GM23338 (cell line): ENCODE measurements around the gene IFI35. TPM values are rescaled to one million over a fixed set of nuclear protein-coding genes. Genes with fewer than 3 reads are reported as not detected.

ENCODE experiments used
- ATAC-seq: fragments of 200-7000 bp; cut with Tn5 transposase; 3 replicates; pipeline ENCODE4 v1.9.1; 2020
- DNase-seq: peaks from one replicate; pipeline ENCODE4 v3.0.0-alpha.2; 2015; ENCODE audit warnings: low spot score
- H2AFZ ChIP-seq: fragments of 200-600 bp; sonication (generic); 2 replicates; pipeline ENCODE4 v1.8.0; 2016; ENCODE audit warnings: antibody characterized with exemption, mild to moderate bottlenecking, moderate library complexity
- H3F3A ChIP-seq: fragments of 200-600 bp; sonication (generic); replicated peaks from 2 replicates; pipeline ENCODE4 v1.8.0; 2017; ENCODE audit warnings: antibody characterized with exemption, mixed run types, low read depth
- H3K27ac ChIP-seq: fragments of 200-600 bp; sonication (generic); 2 replicates; pipeline ENCODE4 v1.6.1; 2016; ENCODE audit warnings: low read depth
- H3K27me3 ChIP-seq: fragments of 200-600 bp; sonication (generic); 2 replicates; pipeline ENCODE4 v1.8.0; 2016; ENCODE audit warnings: mild to moderate bottlenecking, mixed run types, moderate library complexity; ENCODE audit not compliant: insufficient read depth
- H3K36me3 ChIP-seq: fragments of 200-600 bp; sonication (generic); 2 replicates; pipeline ENCODE4 v1.8.0; 2016; ENCODE audit warnings: mild to moderate bottlenecking; ENCODE audit not compliant: insufficient read depth
- H3K4me1 ChIP-seq: fragments of 200-600 bp; sonication (generic); 2 replicates; pipeline ENCODE4 v1.8.0; 2016; ENCODE audit warnings: mild to moderate bottlenecking, moderate library complexity; ENCODE audit not compliant: insufficient read depth
- H3K4me2 ChIP-seq: fragments of 200-600 bp; sonication (generic); 2 replicates; pipeline ENCODE4 v1.7.1; 2017; ENCODE audit warnings: mixed run types
- H3K4me3 ChIP-seq: fragments of 200-600 bp; sonication (generic); 2 replicates; pipeline ENCODE4 v1.6.1; 2016; ENCODE audit warnings: mixed run types
- H3K79me2 ChIP-seq: fragments of 200-600 bp; sonication (generic); replicated peaks from 2 replicates; pipeline ENCODE4 v1.8.0; 2017; ENCODE audit warnings: mild to moderate bottlenecking; ENCODE audit not compliant: insufficient read depth
- H3K9me2 ChIP-seq: fragments of 200-600 bp; sonication (generic); 2 replicates; pipeline ENCODE4 v1.8.0; 2017; ENCODE audit not compliant: insufficient read depth
- H4K20me1 ChIP-seq: fragments of 200-600 bp; sonication (generic); replicated peaks from 2 replicates; pipeline ENCODE4 v1.8.0; 2017; ENCODE audit warnings: mild to moderate bottlenecking; ENCODE audit not compliant: insufficient read depth
- H3K27ac Mint-ChIP-seq: 2 replicates; pipeline ENCODE4 v1.8.0; 2020; ENCODE audit warnings: inconsistent platforms, mild to moderate bottlenecking, moderate library complexity, mixed read lengths
- H3K27me3 Mint-ChIP-seq: 3 replicates; pipeline ENCODE4 v1.8.0; 2022; ENCODE audit warnings: low read depth, mild to moderate bottlenecking, moderate library complexity, mixed read lengths, inconsistent platforms; ENCODE audit not compliant: insufficient read depth, poor library complexity
- H3K36me3 Mint-ChIP-seq: 3 replicates; pipeline ENCODE4 v1.8.0; 2021; ENCODE audit warnings: low read depth, mild to moderate bottlenecking, inconsistent platforms, moderate library complexity, mixed read lengths
- H3K4me1 Mint-ChIP-seq: 3 replicates; pipeline ENCODE4 v1.8.0; 2020; ENCODE audit warnings: mild to moderate bottlenecking, inconsistent platforms, mixed read lengths
- H3K4me3 Mint-ChIP-seq: 3 replicates; pipeline ENCODE4 v1.8.0; 2021; ENCODE audit warnings: moderate library complexity, mild to moderate bottlenecking, inconsistent platforms, mixed read lengths
- H3K9me3 Mint-ChIP-seq: 3 replicates; pipeline ENCODE4 v1.8.0; 2020; ENCODE audit warnings: moderate library complexity, mild to moderate bottlenecking, inconsistent platforms, mixed read lengths
- EZH2 ChIP-seq: fragments of 200-600 bp; sonication (generic); IDR thresholded peaks from one replicate; pipeline ENCODE4 v1.8.0; 2017; ENCODE audit warnings: antibody characterized with exemption, mild to moderate bottlenecking, low read depth; ENCODE audit not compliant: unreplicated experiment
- EZH2phosphoT487 ChIP-seq: fragments of 200-600 bp; sonication (generic); IDR thresholded peaks from one replicate; pipeline ENCODE4 v1.8.1; 2018; ENCODE audit warnings: antibody characterized with exemption; ENCODE audit not compliant: unreplicated experiment
- JUNB ChIP-seq: IDR thresholded peaks from one replicate; pipeline ENCODE4 v1.6.1; 2016; ENCODE audit warnings: antibody characterized with exemption; ENCODE audit not compliant: unreplicated experiment
- NANOG ChIP-seq: IDR thresholded peaks from 2 replicates; pipeline ENCODE4 v1.6.1; 2016; ENCODE audit warnings: antibody characterized with exemption, borderline replicate concordance
- STAT1 ChIP-seq: IDR thresholded peaks from one replicate; pipeline ENCODE4 v1.6.1; 2016; ENCODE audit warnings: antibody characterized with exemption; ENCODE audit not compliant: unreplicated experiment
- ZNF114 ChIP-seq: fragments of 250-450 bp; sonication (Bioruptor Pico); IDR thresholded peaks from 2 replicates; pipeline ENCODE4 v1.5.0; 2020; ENCODE audit warnings: mild to moderate bottlenecking, moderate library complexity
- ZNF331 ChIP-seq: fragments of 250-450 bp; sonication (Bioruptor Pico); IDR thresholded peaks from 2 replicates; pipeline ENCODE4 v1.5.0; 2020; ENCODE audit warnings: low read depth, mild to moderate bottlenecking, moderate library complexity
- polyA plus RNA-seq: library from polyadenylated mRNA; unstranded; fragments of >200 nt; fragmentation: Nextera tagmentation; extraction: Ambion mirVana; gene quantifications from 2 replicates; pipeline ENCODE4 v1.2.1, GENCODE V29; 2016
- total RNA-seq: library from RNA; depleted of rRNA; stranded (reverse); fragments of >200 nt; shearing (Covaris generic); gene quantifications from 2 replicates; pipeline ENCODE4 v1.2.3, GENCODE V29; 2014
- TF ChIP-seq, protein P1 (sequence below): IDR thresholded peaks from one replicate; pipeline ENCODE4 v1.6.1; 2018; ENCODE audit warnings: antibody characterized with exemption; ENCODE audit not compliant: unreplicated experiment
- TF ChIP-seq, protein P2 (sequence below): IDR thresholded peaks from 2 replicates; pipeline ENCODE4 v1.6.1; 2016; ENCODE audit warnings: antibody characterized with exemption
- TF ChIP-seq, protein P3 (sequence below), 2 experiments: fragments of 200-600 bp in 1 of 2; sonication (generic) in 1 of 2; conservative IDR thresholded peaks; 2 replicates each; pipeline versions ENCODE4 v1.5.1 to v1.6.1; 2016 to 2017; ENCODE audit warnings: antibody characterized with exemption in 2 of 2, low read depth in 2 of 2, mild to moderate bottlenecking in 2 of 2, moderate library complexity in 1 of 2
- TF ChIP-seq, protein P4 (sequence below): fragments of 250-450 bp; sonication (Bioruptor Pico); IDR thresholded peaks from 2 replicates; pipeline ENCODE4 v1.5.0; 2020; ENCODE audit warnings: mild to moderate bottlenecking, moderate library complexity

The IFI35 gene
- total and polyA plus RNA-seq, 2 experiments from 2014 or later, result 1.8 to 2.3 TPM

DNA sequence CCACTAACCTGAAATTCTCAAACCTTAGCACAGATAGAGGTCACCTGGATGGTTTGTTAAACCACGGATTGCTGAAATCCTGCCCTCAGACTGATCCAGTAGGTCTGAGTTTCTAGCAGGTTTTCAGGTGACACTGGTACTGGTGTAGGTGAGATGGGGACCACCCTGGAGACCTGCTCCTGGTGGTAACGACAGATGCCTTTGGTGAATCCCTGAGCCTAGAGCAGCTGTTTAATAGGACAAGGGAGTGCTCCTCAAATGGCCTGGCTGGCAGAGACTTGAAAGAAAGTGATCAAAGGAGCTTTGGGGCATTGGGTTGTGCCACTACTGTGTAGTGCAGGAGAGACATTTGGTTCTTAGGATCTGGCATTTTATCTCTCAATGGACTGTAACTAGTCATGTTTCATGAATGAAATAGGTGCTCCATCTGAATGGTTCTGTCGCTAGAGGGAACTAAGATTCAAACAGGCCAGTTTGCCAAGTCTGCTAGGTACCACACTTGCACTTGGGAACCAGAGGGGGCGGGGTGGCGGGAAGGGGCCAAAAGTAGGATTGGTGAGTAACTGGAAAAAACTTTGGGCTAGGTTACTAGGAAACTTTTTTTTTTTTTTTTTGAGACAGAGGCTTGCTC lies 2.9 kb upstream of the IFI35 start (continued):
- TF ChIP-seq, protein P1, sequence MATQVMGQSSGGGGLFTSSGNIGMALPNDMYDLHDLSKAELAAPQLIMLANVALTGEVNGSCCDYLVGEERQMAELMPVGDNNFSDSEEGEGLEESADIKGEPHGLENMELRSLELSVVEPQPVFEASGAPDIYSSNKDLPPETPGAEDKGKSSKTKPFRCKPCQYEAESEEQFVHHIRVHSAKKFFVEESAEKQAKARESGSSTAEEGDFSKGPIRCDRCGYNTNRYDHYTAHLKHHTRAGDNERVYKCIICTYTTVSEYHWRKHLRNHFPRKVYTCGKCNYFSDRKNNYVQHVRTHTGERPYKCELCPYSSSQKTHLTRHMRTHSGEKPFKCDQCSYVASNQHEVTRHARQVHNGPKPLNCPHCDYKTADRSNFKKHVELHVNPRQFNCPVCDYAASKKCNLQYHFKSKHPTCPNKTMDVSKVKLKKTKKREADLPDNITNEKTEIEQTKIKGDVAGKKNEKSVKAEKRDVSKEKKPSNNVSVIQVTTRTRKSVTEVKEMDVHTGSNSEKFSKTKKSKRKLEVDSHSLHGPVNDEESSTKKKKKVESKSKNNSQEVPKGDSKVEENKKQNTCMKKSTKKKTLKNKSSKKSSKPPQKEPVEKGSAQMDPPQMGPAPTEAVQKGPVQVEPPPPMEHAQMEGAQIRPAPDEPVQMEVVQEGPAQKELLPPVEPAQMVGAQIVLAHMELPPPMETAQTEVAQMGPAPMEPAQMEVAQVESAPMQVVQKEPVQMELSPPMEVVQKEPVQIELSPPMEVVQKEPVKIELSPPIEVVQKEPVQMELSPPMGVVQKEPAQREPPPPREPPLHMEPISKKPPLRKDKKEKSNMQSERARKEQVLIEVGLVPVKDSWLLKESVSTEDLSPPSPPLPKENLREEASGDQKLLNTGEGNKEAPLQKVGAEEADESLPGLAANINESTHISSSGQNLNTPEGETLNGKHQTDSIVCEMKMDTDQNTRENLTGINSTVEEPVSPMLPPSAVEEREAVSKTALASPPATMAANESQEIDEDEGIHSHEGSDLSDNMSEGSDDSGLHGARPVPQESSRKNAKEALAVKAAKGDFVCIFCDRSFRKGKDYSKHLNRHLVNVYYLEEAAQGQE, result no peak
- TF ChIP-seq EZH2 (no peak), ZNF114 (CRISPR knock-in tag) (no peak), ZNF331 (CRISPR knock-in tag) (no peak)

DNA sequence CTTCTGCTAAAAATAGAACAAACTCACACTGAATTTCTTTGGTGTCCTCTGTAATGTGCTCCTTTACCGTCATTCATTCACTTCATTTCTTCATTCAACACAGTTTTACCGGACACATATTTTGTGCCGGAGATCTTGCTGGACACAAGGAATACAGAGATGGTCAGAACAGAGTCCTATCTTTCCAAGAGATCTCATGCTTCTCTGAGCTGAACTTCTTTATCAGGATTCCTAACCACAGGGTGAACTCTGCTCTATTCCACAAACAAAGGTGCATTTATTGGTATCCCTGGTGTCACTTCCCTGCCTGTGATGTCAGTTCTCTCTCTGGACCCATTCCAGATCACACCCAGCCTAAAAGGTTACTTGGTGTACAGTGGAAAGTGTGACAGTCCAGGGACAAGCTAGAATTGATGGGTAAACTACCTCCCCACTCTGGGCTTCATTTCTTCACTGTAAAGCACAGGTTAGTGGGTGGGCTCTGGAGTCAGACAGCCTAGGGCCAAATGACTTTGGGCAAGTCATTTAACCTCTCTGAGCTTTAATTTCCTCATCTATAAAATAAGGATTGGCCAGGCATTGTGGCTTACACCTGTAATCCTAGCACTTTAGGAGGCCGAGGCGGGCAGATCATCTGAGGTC lies 4.2 kb downstream of the IFI35 start:
- Mint-ChIP-seq H3K36me3 (peaks cover 15% of the 10 kb centered on the region), H3K27me3 (peaks cover 8% of the 10 kb centered on the region), H3K9me3 (no peaks in the 10 kb centered on the region), H3K4me1 (peaks cover 34% of the 10 kb centered on the region), H3K27ac (no peak overlapping the region), H3K4me3 (no peak overlapping the region)
- peaks cover 19% of the 10 kb centered on the region for H3K4me1 ChIP-seq
- no peaks in the 10 kb centered on the region for H3K9me2 ChIP-seq
- H3K4me2 ChIP-seq, result no peak overlapping the region
- H3K4me3 ChIP-seq, result no peak overlapping the region
- no peaks in the 10 kb centered on the region for H3K36me3 ChIP-seq
- no peaks in the 10 kb centered on the region for H3K79me2 ChIP-seq
- ATAC-seq (no peak), DNase-seq (no peak)
- H3F3A ChIP-seq, result peaks cover 5% of the 10 kb centered on the region
- no peak overlapping the region for H3K27ac ChIP-seq
- H4K20me1 ChIP-seq, result no peaks in the 10 kb centered on the region
- H3K27me3 ChIP-seq, result no peaks in the 10 kb centered on the region
- no peak overlapping the region for H2AFZ ChIP-seq
- TF ChIP-seq EZH2, result no peak
- no peak for TF ChIP-seq ZNF331 (CRISPR knock-in tag)
- TF ChIP-seq JUNB, result no peak
- TF ChIP-seq, protein P2, sequence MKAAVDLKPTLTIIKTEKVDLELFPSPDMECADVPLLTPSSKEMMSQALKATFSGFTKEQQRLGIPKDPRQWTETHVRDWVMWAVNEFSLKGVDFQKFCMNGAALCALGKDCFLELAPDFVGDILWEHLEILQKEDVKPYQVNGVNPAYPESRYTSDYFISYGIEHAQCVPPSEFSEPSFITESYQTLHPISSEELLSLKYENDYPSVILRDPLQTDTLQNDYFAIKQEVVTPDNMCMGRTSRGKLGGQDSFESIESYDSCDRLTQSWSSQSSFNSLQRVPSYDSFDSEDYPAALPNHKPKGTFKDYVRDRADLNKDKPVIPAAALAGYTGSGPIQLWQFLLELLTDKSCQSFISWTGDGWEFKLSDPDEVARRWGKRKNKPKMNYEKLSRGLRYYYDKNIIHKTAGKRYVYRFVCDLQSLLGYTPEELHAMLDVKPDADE, result no peak
- TF ChIP-seq, protein P3, sequence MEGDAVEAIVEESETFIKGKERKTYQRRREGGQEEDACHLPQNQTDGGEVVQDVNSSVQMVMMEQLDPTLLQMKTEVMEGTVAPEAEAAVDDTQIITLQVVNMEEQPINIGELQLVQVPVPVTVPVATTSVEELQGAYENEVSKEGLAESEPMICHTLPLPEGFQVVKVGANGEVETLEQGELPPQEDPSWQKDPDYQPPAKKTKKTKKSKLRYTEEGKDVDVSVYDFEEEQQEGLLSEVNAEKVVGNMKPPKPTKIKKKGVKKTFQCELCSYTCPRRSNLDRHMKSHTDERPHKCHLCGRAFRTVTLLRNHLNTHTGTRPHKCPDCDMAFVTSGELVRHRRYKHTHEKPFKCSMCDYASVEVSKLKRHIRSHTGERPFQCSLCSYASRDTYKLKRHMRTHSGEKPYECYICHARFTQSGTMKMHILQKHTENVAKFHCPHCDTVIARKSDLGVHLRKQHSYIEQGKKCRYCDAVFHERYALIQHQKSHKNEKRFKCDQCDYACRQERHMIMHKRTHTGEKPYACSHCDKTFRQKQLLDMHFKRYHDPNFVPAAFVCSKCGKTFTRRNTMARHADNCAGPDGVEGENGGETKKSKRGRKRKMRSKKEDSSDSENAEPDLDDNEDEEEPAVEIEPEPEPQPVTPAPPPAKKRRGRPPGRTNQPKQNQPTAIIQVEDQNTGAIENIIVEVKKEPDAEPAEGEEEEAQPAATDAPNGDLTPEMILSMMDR (conservative IDR thresholded peaks at IDR 0.05; ENCODE audit: low read depth in 2 of 2), result no peak
- no peak for TF ChIP-seq STAT1
- TF ChIP-seq, protein P4, sequence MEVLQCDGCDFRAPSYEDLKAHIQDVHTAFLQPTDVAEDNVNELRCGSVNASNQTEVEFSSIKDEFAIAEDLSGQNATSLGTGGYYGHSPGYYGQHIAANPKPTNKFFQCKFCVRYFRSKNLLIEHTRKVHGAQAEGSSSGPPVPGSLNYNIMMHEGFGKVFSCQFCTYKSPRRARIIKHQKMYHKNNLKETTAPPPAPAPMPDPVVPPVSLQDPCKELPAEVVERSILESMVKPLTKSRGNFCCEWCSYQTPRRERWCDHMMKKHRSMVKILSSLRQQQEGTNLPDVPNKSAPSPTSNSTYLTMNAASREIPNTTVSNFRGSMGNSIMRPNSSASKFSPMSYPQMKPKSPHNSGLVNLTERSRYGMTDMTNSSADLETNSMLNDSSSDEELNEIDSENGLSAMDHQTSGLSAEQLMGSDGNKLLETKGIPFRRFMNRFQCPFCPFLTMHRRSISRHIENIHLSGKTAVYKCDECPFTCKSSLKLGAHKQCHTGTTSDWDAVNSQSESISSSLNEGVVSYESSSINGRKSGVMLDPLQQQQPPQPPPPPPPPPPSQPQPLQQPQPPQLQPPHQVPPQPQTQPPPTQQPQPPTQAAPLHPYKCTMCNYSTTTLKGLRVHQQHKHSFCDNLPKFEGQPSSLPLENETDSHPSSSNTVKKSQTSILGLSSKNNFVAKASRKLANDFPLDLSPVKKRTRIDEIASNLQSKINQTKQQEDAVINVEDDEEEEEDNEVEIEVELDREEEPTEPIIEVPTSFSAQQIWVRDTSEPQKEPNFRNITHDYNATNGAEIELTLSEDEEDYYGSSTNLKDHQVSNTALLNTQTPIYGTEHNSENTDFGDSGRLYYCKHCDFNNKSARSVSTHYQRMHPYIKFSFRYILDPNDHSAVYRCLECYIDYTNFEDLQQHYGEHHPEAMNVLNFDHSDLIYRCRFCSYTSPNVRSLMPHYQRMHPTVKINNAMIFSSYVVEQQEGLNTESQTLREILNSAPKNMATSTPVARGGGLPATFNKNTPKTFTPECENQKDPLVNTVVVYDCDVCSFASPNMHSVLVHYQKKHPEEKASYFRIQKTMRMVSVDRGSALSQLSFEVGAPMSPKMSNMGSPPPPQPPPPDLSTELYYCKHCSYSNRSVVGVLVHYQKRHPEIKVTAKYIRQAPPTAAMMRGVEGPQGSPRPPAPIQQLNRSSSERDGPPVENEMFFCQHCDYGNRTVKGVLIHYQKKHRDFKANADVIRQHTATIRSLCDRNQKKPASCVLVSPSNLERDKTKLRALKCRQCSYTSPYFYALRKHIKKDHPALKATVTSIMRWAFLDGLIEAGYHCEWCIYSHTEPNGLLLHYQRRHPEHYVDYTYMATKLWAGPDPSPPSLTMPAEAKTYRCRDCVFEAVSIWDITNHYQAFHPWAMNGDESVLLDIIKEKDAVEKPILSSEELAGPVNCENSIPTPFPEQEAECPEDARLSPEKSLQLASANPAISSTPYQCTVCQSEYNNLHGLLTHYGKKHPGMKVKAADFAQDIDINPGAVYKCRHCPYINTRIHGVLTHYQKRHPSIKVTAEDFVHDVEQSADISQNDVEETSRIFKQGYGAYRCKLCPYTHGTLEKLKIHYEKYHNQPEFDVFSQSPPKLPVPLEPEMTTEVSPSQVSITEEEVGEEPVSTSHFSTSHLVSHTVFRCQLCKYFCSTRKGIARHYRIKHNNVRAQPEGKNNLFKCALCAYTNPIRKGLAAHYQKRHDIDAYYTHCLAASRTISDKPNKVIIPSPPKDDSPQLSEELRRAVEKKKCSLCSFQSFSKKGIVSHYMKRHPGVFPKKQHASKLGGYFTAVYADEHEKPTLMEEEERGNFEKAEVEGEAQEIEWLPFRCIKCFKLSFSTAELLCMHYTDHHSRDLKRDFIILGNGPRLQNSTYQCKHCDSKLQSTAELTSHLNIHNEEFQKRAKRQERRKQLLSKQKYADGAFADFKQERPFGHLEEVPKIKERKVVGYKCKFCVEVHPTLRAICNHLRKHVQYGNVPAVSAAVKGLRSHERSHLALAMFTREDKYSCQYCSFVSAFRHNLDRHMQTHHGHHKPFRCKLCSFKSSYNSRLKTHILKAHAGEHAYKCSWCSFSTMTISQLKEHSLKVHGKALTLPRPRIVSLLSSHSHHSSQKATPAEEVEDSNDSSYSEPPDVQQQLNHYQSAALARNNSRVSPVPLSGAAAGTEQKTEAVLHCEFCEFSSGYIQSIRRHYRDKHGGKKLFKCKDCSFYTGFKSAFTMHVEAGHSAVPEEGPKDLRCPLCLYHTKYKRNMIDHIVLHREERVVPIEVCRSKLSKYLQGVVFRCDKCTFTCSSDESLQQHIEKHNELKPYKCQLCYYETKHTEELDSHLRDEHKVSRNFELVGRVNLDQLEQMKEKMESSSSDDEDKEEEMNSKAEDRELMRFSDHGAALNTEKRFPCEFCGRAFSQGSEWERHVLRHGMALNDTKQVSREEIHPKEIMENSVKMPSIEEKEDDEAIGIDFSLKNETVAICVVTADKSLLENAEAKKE, result no peak
- TF ChIP-seq EZH2phosphoT487, result no peak
- no peak for TF ChIP-seq NANOG
